Cerebellar cortex (tissue), 1 donor: ENCODE measurements around the gene GPR62.
A peak's percentile ranks its signal among the peaks of the same experiment; 100 is the strongest.
"Not testable (repeated sequence)": the region's sequence is repeated elsewhere in the genome, so short reads cannot be mapped to it uniquely, and the experiment has no call there.

Experiments used
- DNase-seq: peaks from one replicate; pipeline ENCODE4 v3.0.0-alpha.2; 2015; ENCODE audit warnings: low spot score

GPR62 gene

GRCh38 chr3:51970606-51971300 lies 15.6 kb downstream of the GPR62 start:
- DNase-seq, result peak; percentile 76

GRCh38 chr3:51971350-51971749 lies 16.2 kb downstream of the GPR62 start:
- DNase-seq, result no peak

- no peak for DNase-seq
These were observed 19.2 kb downstream of the GPR62 start for GRCh38 chr3:51974277-51974962.

GRCh38 chr3:51974963-51975851 lies 20.0 kb downstream of the GPR62 start, which contains the start of gene ABHD14A:
Gene ABHD14A (plus strand): TSS chr3:51975064. CDS start chr3:51975136, 72 bp downstream.
- DNase-seq, result peak; percentile 78

- peak; percentile 93 for DNase-seq
These were observed 20.8 kb downstream of the GPR62 start for GRCh38 chr3:51975852-51976549.

GRCh38 chr3:51977446-51978142 lies 22.4 kb downstream of the GPR62 start:
- DNase-seq, result no peak

- DNase-seq, result no peak
These were observed 22.9 kb downstream of the GPR62 start for GRCh38 chr3:51978143-51978502.

GRCh38 chr3:51980253-51980652 lies 25.1 kb downstream of the GPR62 start:
- DNase-seq, result no peak

- DNase-seq, result peak; percentile 46
These were observed 27.2 kb downstream of the GPR62 start for GRCh38 chr3:51982352-51982837.

GRCh38 chr3:51982838-51983577 lies 27.8 kb downstream of the GPR62 start, which contains the start of gene ACY1:
Gene ACY1 (plus strand): TSS chr3:51983535. CDS start chr3:51984065, 530 bp downstream.
- DNase-seq, result peak; percentile 74

GRCh38 chr3:51983578-51984268 lies 28.5 kb downstream of the GPR62 start:
- no peak for DNase-seq

- no peak for DNase-seq
These were observed 29.1 kb downstream of the GPR62 start for GRCh38 chr3:51984269-51984647.

- DNase-seq, result no peak
These were observed 29.9 kb downstream of the GPR62 start for GRCh38 chr3:51985063-51985462.

GRCh38 chr3:51986010-51986947 lies 31.1 kb downstream of the GPR62 start:
- DNase-seq, result no peak

GRCh38 chr3:51987568-51987967 lies 32.4 kb downstream of the GPR62 start:
- no peak for DNase-seq

GRCh38 chr3:51988286-51989146 lies 33.3 kb downstream of the GPR62 start:
- DNase-seq, result no peak

GRCh38 chr3:51990501-51990971 lies 35.4 kb downstream of the GPR62 start:
- DNase-seq, result not testable (repeated sequence)
